ENCODE measurements around the gene NFAT5. TPM values are rescaled to one million over a fixed set of nuclear protein-coding genes. Genes with fewer than 3 reads are reported as not detected.

The NFAT5 gene
- total and polyA plus RNA-seq, 2 donors (not counting 3 experiments of a cell fraction or from before 2014, with no cell fraction given): 17.2 to 49.5 TPM

GRCh38 chr16:69669577-69669976 is 103.8 kb downstream of the NFAT5 start:
- H4K20me1 ChIP-seq (replicated peaks; ENCODE audit: control insufficient read depth, extremely low read depth, insufficient read depth, low read length): no peaks in the 10 kb centered on the region
- peaks cover 4 to 5% of the 10 kb centered on the region in 2 experiments for H3K36me3 ChIP-seq (ENCODE audit: control insufficient read depth in 2 of 2, extremely low read depth in 1 of 2, insufficient read depth in 2 of 2, low read length in 2 of 2)
- H3K9me3 ChIP-seq (replicated peaks; ENCODE audit: control insufficient read depth, insufficient read depth, low read length): no peaks in the 10 kb centered on the region
- ChIA-PET POLR2A (no interaction called here), CTCF (interaction anchor here (0.9 to 2.6 kb wide), 2 partner anchors 11 to 274 kb away, joined by 3 to 7 read pairs; no protein-coding TSS in a partner anchor)
- no peak overlapping the region for H3K4me3 ChIP-seq (replicated peaks in 1 of 3; ENCODE audit: insufficient read depth in 1 of 3, low read depth in 1 of 3, low read length in 3 of 3)
- no peak overlapping the region for H3K9ac ChIP-seq (replicated peaks; ENCODE audit: extremely low read depth, insufficient read depth, low read length)
- BruUV-seq (replicated peaks): no TSS peak
- dilution Hi-C loops (cut with MboI; ENCODE audit: extremely low pct_ligation_motif_present, low sequenced_read_pairs) (no loop called here), intact Hi-C loops (cut with micrococcal nuclease) (loop anchor here (10.0 kb wide), 1 partner anchor 275 kb away; no protein-coding TSS in a partner anchor)
- DNase-seq (ENCODE audit: low read depth, low spot score) (no peak), FAIRE-seq (no peak)
- no peaks in the 10 kb centered on the region for H3K79me2 ChIP-seq (ENCODE audit: control insufficient read depth, insufficient read depth, low read length)
- TF ChIP-seq JUN (IDR thresholded peaks at IDR 0.05; ENCODE audit: borderline replicate concordance, insufficient read depth, insufficient read length, low read depth): no peak
- TF ChIP-seq GATA2 (IDR thresholded peaks at IDR 0.05; ENCODE audit: insufficient read depth, insufficient read length, low read depth, low read length): no peak
- no peak for TF ChIP-seq POLR2A (IDR thresholded peaks at IDR 0.05; ENCODE audit: low read depth, low read length)
- no peak overlapping the region for H2AFZ ChIP-seq (ENCODE audit: low read depth, low read length)
- no peak overlapping the region for H3K27ac ChIP-seq (ENCODE audit: insufficient read depth, low read depth, low read length)
- H3K4me2 ChIP-seq (ENCODE audit: insufficient read depth, low read length): no peak overlapping the region
- no peaks in the 10 kb centered on the region for H3K9me1 ChIP-seq (replicated peaks; ENCODE audit: control insufficient read depth, extremely low read depth, insufficient read depth, low read length)
- H3K27me3 ChIP-seq (ENCODE audit: control insufficient read depth in 2 of 2, insufficient read depth in 2 of 2, low read length in 2 of 2): no peaks in the 10 kb centered on the region
- H3K4me1 ChIP-seq (ENCODE audit: control insufficient read depth, extremely low read depth, insufficient read depth, low read length): no peaks in the 10 kb centered on the region

DNA sequence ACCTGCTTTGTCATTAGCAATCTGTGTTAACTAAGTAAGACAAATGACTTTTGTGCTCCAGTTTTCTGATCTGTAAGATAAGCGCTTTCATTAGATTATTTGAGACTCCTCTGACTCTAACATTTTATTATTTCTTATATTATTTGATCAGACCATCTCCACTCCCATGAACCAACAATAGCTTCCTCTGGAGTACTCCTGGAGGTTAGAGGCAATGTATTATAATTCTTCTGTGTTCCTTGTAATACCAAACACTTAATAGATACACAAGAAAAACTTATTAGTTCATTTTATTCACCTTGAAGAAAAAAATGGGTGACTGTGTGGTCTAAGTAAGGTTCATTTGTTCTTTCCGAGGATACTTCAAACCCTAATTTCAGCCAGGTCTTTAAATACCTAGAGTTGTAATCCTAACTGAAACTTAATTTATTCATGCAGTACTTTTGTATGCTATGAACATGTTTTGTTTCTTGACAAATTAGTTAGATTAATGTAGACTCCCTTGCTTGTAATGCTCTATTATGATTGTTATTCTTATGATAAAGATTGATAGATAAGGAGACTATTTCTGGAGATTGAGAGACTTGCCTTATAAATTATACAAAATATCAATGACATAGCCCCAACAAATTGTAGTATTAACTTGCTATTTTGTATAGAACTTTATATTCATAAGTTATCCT is 106.7 kb downstream of the NFAT5 start:
- intact Hi-C loops (cut with micrococcal nuclease): no loop called here
- dilution Hi-C loops (cut with MboI; ENCODE audit: extremely low pct_ligation_motif_present, low sequenced_read_pairs): no loop called here
- Histone ChIP-seq H3K4me3 (replicated peaks in 1 of 3; ENCODE audit: insufficient read depth in 1 of 3, low read depth in 1 of 3, low read length in 3 of 3) (no peak overlapping the region), H4K20me1 (replicated peaks; ENCODE audit: control insufficient read depth, extremely low read depth, insufficient read depth, low read length) (no peaks in the 10 kb centered on the region), H3K79me2 (ENCODE audit: control insufficient read depth, insufficient read depth, low read length) (no peaks in the 10 kb centered on the region), H3K9me3 (replicated peaks; ENCODE audit: control insufficient read depth, insufficient read depth, low read length) (no peaks in the 10 kb centered on the region), H3K4me1 (ENCODE audit: control insufficient read depth, extremely low read depth, insufficient read depth, low read length) (no peaks in the 10 kb centered on the region), H3K36me3 (ENCODE audit: control insufficient read depth in 2 of 2, extremely low read depth in 1 of 2, insufficient read depth in 2 of 2, low read length in 2 of 2) (peaks cover 4 to 5% of the 10 kb centered on the region in 2 experiments), H3K9ac (replicated peaks; ENCODE audit: extremely low read depth, insufficient read depth, low read length) (no peak overlapping the region), H3K9me1 (replicated peaks; ENCODE audit: control insufficient read depth, extremely low read depth, insufficient read depth, low read length) (no peaks in the 10 kb centered on the region), H2AFZ (ENCODE audit: low read depth, low read length) (no peak overlapping the region), H3K4me2 (ENCODE audit: insufficient read depth, low read length) (no peak overlapping the region), H3K27me3 (ENCODE audit: control insufficient read depth in 2 of 2, insufficient read depth in 2 of 2, low read length in 2 of 2) (no peaks in the 10 kb centered on the region), H3K27ac (ENCODE audit: insufficient read depth, low read depth, low read length) (no peak overlapping the region)
- CTCF ChIA-PET: interaction anchor here (1.2 to 1.6 kb wide), 2 partner anchors 10 to 14 kb away, joined by 3 read pairs; no protein-coding TSS in a partner anchor
- no TSS peak for BruUV-seq (replicated peaks)
- TF ChIP-seq MYC (IDR thresholded peaks at IDR 0.05; ENCODE audit: low read depth, low read length) (no peak), FOS (IDR thresholded peaks at IDR 0.05; ENCODE audit: borderline replicate concordance, insufficient read depth, low read length) (no peak)
- TF ChIP-seq, protein P1, sequence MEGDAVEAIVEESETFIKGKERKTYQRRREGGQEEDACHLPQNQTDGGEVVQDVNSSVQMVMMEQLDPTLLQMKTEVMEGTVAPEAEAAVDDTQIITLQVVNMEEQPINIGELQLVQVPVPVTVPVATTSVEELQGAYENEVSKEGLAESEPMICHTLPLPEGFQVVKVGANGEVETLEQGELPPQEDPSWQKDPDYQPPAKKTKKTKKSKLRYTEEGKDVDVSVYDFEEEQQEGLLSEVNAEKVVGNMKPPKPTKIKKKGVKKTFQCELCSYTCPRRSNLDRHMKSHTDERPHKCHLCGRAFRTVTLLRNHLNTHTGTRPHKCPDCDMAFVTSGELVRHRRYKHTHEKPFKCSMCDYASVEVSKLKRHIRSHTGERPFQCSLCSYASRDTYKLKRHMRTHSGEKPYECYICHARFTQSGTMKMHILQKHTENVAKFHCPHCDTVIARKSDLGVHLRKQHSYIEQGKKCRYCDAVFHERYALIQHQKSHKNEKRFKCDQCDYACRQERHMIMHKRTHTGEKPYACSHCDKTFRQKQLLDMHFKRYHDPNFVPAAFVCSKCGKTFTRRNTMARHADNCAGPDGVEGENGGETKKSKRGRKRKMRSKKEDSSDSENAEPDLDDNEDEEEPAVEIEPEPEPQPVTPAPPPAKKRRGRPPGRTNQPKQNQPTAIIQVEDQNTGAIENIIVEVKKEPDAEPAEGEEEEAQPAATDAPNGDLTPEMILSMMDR (IDR thresholded peaks at IDR 0.05; ENCODE audit: extremely low read depth in 1 of 2, insufficient read depth in 1 of 2, low read depth in 1 of 2, low read length in 2 of 2): no peak
- FAIRE-seq (no peak), DNase-seq (ENCODE audit: low read depth, low spot score) (no peak)
- POLR2A ChIA-PET: no interaction called here

Measured in endothelial cell of umbilical vein (primary cell).